Stimulated activated CD4-positive, alpha-beta T cell treated with anti-CD3 and anti-CD28 coated beads, TNF-alpha, amount 100 ng/mL, for 4 hours (primary cell): ENCODE measurements around the gene CADM2.

Source experiments
- DNase-seq, 3 experiments: peaks; one replicate each; pipeline ENCODE4 v3.0.0-alpha.2; 2020; ENCODE audit warnings: low read depth in 3 of 3

CADM2 gene

DNA sequence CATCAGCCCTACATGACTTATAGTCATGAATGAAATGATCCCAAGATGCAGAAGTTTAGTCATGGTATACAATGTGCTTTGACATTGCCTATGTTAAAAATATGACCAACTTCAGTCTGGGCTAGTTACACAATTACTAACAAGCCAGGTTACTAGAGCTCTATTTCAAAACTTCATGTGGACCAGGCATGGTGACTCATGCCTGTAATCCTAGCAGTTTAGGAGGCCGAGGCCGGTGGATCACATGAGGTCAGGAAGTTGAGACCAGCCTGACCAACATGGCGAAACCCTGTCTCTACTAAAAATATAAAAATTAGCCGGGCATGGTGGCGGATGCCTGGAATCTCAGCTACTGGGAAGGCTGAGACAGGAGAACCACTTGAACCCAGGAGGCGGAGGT is 613.0 kb downstream of the CADM2 start:
- DNase-seq: no peak

DNA sequence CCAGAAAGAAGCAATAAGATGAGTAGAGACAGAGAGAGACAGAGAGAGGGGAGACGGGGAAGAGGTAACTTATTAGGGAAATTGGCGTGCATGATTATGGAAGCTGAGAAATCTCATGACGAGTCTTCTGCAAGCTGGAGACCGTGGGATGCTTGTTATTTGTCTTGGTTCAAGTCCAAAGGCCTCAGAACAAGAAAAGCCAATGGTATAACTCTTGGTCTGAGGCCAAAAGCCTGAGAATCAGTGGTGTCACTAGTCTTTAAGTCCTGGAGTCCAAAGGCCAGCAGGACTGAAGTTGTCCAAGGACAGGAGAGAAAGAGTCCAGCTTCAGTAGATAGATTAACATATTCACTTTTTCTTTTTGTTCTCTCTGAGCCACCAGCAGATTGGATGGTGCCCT is 613.6 kb downstream of the CADM2 start:
- no peak for DNase-seq

GRCh38 chr3:85572978-85573377 is 614.2 kb downstream of the CADM2 start:
- no peak for DNase-seq

- DNase-seq: no peak
These were observed 615.4 kb downstream of the CADM2 start for GRCh38 chr3:85574006-85574705.

GRCh38 chr3:85576091-85576690 is 617.4 kb downstream of the CADM2 start:
- peak in 1 of 3 experiments; percentile 1 for DNase-seq

- no peak for DNase-seq
These were observed 618.0 kb downstream of the CADM2 start for GRCh38 chr3:85576697-85577200.

- no peak for DNase-seq
These were observed 626.1 kb downstream of the CADM2 start for GRCh38 chr3:85584779-85585356.

DNA sequence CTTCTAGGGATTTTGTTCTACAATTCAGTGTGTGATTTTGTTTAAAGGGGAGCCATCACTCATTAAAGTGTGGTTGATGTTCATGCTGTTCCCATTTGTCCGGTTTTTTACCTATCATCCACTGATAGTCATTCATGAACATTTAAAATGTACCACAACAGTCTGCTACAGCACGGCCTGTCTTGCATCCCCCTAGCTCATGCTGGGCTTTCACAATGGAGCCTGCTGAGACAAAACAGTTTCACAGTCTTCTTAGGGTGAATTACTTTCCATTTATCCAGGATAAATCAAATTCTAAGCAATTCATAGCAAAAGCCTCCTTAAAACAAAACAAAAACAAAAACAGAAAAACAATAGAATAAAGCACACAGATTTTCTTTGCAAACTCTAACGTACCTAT is 627.2 kb downstream of the CADM2 start:
- no peak for DNase-seq

- DNase-seq: no peak
These were observed 630.4 kb downstream of the CADM2 start for GRCh38 chr3:85589145-85589544.

- DNase-seq: no peak
These were observed 632.7 kb downstream of the CADM2 start for GRCh38 chr3:85591451-85591850.

GRCh38 chr3:85592256-85592655 is 633.5 kb downstream of the CADM2 start:
- no peak for DNase-seq

DNA sequence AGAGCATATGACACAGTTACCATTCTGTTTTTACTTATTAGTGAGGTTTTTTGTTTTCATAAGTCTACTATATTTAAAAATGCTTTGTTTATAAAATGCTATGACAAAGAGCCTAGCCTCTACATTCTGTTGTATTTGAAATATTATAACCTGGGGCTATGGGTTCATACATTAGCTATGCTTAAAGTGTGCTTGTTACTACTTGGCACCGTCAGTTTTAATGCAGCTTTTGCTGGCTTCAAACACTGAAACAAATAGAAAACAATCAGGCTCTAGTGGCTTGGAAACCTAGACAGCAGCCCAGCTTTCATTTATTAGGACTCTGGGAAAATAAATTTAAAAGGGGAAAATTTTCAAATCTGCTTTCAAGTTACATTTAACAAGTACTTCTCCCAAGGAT is 635.9 kb downstream of the CADM2 start:
- no peak for DNase-seq

DNA sequence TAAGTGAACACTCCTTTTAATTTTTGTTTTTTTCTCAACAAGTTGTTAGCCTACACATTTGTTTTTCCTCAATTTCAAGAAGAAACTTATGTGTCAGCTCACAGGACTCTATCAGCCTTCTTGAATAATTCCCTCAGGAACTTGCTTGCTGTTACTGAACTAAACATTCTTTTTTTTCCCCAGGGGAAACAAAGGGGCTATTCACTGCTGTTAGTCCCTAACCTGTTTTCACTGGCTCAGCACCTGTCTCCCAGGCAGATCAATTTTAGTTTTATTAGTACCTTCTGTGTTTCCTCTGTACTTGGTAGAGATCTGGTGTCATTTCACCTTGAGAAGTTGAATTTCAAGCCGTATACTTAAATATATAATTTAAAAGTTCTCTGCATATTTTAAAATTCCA is 644.6 kb downstream of the CADM2 start:
- DNase-seq: no peak

DNA sequence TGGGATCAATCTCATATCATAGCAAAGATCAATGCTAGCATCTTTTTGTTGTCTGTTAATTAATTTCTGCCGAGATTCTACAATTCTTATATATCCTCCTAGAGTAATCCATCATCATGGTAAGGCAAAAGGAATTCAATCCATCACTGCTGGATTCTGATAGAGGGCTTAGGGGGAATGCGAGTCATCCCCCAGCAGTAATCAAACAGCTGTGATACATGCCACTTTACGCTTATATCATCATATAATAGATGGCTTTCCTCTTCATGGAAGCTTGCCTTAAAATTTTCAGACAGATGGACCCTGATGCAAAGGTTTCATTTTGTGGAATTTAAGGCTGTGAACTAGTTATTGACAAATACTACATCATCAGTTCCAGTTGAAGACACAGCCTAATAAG is 645.9 kb downstream of the CADM2 start:
- DNase-seq: no peak

DNA sequence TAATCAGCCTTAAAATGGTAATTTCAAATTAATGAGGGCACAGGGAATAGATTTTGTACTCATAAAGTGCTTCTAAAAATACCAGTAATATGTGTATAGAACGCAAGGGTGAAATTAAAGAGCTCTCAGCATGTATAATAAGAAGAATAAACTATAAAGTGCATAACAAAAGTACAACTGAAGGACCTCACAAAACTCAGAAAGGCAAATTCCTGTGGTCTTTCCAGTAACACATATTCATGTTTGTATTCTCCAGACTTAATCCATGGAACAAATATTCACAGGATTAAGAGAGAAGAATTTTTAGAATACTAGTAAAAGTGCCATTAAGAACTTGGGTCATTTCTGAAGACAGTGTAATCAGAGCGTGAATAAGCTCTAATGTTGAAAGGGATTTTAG is 646.3 kb downstream of the CADM2 start:
- DNase-seq: no peak

DNA sequence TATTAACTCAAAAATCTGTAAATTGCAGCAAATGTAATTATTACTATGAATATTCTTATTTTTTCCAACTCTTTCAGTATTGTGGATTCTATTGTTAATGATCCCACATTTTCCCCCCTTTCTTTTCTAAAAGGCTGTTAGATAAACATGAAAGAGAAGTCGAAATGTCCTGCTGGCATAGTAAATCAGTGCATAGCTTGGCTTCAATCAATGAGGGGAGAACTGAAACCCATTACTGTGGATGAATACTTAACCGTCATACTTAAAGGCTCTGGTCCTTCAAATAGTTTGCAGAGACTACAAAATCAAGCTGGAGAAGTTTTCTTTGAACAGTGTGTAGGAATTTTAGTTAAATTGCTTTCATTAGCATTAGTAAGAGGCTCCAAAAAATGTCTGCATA is 667.9 kb downstream of the CADM2 start:
- DNase-seq: no peak

- DNase-seq: no peak
These were observed 669.1 kb downstream of the CADM2 start for GRCh38 chr3:85627932-85628331.

DNA sequence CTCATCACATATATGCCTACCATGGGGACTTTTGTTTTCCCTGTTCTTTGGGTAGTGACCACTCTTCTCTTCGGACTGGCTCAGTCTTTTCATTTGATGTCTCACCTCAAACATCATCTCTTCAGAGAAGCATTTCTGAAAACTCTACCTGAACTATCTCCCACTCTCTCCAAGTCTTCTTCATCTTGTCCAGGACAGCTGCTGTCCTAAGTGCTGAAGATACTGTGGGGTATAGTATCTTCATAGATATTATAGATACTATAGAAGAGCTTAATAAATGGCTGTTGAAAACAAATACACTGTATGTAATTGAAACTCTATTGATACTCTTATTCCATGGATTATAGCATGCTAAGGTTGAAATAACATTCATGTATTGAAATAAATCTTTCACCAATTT is 672.3 kb downstream of the CADM2 start:
- no peak for DNase-seq

DNA sequence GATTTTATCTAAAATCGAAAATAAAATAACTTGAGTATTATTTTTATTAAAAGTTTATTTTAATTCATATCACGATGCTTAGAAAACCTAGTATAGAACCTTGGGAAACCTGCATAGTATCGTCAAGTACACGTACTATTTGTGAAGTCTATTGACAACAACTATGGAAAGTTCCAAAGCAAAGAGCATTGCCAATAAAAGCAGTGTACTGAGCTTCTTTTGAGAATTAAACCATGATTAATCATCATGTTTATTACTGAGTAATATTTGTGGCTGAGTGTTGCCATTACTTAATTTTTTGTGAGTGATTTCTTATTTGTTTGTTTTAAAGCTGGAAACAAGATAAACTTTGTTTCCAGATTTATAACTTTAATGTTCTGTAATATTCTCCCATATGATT is 674.1 kb downstream of the CADM2 start:
- DNase-seq: no peak

GRCh38 chr3:85652360-85652759 is 693.6 kb downstream of the CADM2 start:
- DNase-seq: no peak

GRCh38 chr3:85660451-85660850 is 701.7 kb downstream of the CADM2 start:
- DNase-seq: no peak

DNA sequence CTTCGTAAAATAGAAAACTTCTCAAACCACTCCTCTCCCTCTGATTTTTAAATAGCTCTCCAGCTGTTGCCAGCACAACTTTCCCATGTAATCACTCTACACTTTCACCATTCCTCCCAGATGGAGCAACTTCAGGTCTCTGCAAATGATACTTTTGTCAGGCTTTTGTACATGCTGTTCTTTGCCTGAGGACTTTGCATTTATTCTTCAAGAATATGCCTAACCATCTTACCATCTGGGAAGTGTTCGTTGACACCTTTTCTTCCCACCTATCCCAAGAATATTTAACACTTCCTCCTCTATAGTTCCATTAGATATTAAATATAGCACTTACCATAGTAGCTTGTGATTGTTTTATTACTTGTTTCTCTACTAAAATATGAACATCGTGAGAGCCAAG is 703.7 kb downstream of the CADM2 start:
- DNase-seq: no peak

GRCh38 chr3:85667744-85668143 is 709.0 kb downstream of the CADM2 start:
- no peak for DNase-seq
